GM21717 (cell line): ENCODE results near the gene YRDC.

Experiments
- ATAC-seq: cut with Tn5 transposase; IDR thresholded peaks from one replicate; pipeline ENCODE4 v1.9.1; 2021; ENCODE audit warnings: mild to moderate bottlenecking, moderate library complexity; ENCODE audit not compliant: unreplicated experiment

Gene YRDC, protein sequence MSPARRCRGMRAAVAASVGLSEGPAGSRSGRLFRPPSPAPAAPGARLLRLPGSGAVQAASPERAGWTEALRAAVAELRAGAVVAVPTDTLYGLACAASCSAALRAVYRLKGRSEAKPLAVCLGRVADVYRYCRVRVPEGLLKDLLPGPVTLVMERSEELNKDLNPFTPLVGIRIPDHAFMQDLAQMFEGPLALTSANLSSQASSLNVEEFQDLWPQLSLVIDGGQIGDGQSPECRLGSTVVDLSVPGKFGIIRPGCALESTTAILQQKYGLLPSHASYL

GRCh38 chr1:37807555-37808368 lies at the start of gene YRDC, which contains the start of gene C1orf122:
Gene YRDC (minus strand): TSS chr1:37808208. CDS start chr1:37808180, 28 bp downstream.
Gene C1orf122 (plus strand): TSS chr1:37807790. CDS start chr1:37808405, 615 bp downstream.
- ATAC-seq: peak; percentile 82

GRCh38 chr1:37854406-37854805 lies 46.4 kb upstream of the YRDC start:
- ATAC-seq: no peak

- no peak for ATAC-seq
Measured at GRCh38 chr1:37853157-37853556, 45.1 kb upstream of the YRDC start.

- no peak for ATAC-seq
Measured at GRCh38 chr1:37851782-37852210, 43.8 kb upstream of the YRDC start.

- no peak for ATAC-seq
Measured at GRCh38 chr1:37851262-37851661, 43.3 kb upstream of the YRDC start.

DNA sequence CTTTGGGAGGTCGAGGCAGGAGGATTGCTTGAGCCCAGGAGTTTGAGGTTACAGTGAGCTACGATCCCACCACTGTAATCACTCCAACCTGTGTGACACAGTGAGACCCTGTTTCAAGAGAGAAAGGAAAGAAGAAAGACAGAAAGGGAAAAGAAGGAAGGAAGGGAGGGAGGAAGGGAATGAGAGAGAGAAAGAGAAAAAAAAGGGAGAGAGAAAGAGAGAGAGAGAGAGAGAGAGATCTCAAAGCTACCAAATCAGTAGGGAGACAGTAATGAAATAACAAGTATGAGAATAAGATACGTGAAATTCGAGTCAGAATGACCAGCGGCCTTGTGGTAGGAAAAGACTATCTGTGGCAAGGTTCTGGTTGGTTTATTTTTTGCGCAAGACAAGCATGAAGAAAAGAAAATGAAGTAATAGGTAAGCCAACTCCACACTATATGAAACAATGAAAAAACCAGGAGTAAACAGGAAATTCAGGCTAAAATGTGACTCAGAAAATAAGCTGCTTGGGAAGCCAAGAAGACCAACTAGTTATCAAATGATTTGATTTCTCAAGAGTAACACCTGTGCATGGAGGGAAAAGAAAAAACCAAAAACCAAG lies 42.4 kb upstream of the YRDC start:
- no peak for ATAC-seq

DNA sequence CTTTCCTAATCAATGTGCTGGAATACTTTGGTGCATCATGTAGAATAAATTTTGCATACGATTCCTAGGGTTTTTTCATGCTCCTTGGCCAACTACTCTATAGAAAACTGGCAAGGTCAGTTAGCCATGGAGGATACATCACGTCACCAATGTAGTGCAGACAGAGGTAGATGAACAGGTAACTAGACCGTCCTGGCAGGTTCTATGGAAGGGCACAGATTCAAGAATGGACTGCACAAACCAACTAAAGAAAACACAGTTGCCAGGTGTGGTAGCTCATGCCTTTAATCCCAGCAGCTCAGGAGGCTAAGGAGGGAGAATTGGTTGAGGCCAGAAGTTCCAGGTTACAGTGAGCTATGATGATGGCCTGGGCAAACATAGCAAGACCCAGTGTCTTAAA lies 41.5 kb upstream of the YRDC start:
- no peak for ATAC-seq

- ATAC-seq: no peak
Measured at GRCh38 chr1:37846647-37847339, 38.8 kb upstream of the YRDC start.

GRCh38 chr1:37845786-37846185 lies 37.8 kb upstream of the YRDC start:
- ATAC-seq: no peak

- no peak for ATAC-seq
Measured at GRCh38 chr1:37845049-37845646, 37.1 kb upstream of the YRDC start.

DNA sequence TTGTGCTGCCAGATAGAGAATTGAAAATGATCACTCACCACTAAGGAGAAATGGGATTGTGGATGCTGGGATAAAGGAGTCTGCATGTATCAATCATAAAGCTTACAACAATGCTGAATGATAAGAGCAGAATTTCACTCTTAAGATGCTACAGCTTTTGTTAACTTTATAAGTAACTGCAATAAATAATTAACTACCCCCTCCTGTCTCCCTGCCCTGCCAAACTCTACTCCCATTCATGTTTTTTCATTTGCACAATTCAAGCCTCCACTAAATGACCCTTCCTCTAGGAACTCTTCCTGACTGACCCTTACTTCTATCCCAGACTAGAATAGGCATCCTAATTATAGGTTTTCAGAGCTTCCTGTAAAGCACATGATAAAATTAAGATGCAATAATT lies 36.5 kb upstream of the YRDC start:
- no peak for ATAC-seq

- no peak for ATAC-seq
Measured at GRCh38 chr1:37841652-37842051, 33.6 kb upstream of the YRDC start.

DNA sequence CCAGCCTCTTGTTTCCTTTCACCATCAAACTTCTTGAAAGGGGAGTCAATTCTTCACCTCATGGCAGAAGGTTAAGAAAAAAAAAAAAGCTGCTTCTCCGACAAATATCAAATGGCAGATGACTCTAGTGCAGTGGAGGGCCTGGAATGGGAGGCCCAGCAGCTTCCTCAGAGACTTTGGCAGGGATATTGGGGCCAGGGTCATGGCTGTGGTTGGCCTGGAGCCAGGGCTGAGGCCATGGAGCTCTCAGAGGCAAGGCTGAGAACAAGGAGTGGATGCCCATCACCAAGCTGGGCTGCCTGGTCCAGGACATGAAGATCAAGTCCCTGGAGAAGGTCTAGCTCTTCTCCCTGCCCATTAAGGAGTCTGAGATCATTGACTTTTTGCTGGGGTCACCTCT lies 32.7 kb upstream of the YRDC start:
- ATAC-seq: no peak

DNA sequence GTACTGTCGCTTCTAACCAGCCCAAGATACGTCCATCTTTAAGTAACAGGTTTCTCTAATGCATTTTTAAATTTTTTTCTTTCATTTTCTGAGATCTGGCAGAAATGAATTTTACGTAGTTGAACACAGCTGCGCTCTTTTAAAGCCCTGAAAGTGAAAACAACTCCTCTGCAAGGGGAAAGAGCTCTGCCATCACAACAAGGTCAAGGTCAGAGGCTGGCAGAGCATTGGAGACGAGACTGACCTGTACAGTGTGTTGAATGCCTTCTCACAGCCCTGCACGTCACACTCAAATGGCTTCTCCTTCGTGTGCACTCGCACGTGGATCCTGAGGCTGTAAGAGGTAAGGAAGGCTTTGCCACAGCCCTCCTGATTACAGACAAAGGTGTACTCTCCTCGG lies 31.7 kb upstream of the YRDC start:
- no peak for ATAC-seq

GRCh38 chr1:37836788-37837187 lies 28.8 kb upstream of the YRDC start:
- no peak for ATAC-seq

- ATAC-seq: no peak
Measured at GRCh38 chr1:37831809-37832208, 23.8 kb upstream of the YRDC start.

GRCh38 chr1:37831109-37831508 lies 23.1 kb upstream of the YRDC start:
- ATAC-seq: no peak

DNA sequence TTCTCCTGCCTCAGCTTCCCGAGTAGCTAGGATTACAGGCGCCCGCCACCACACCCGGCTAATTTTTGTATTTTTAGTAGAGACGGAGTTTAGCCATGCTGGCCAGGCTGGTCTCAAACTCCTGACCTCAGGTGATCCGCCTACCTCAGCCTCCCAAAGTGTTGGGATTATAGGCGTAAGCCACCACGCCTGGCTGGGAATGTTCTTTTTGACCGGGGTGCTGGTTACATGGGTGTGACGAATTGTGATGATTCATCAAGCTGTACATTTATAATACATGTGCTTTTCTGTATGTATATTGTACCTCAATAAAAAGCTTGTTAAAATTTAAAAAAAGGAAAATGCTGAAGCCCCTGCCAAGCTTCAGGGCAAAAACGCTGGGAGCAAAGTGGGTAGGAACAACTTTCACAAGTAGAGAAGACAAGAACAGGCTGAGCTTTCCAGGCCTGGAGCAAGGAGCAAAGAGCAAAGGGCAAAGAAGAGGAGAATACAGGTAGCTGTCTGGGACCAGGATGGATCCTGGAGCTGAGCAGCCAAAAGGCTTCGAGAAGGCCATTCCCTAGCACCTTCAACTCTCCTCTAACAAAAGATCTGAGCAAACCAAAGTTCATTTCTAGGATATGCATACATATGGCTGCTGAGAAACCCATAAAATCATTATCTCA lies 20.5 kb upstream of the YRDC start:
- ATAC-seq: no peak

DNA sequence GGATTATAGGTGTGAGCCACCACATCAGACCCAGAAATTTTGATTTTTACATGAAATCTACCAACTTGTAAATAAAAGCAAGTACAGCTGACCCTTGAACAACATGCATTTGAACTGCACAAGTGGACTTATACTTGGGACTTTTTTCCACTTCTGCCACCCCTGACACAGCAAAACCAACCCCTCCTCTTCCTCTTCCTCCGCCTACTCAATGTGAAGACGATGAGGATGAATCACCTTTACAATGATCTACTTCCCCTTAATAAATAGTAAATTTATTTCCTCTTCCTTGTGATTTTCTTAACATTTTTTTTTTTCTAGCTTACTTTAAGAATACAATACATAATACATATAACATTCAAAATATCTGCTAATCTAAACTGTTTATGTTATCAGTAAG lies 17.5 kb upstream of the YRDC start:
- no peak for ATAC-seq

- no peak for ATAC-seq
Measured at GRCh38 chr1:37824001-37824400, 16.0 kb upstream of the YRDC start.
